Heart right ventricle (tissue), 16 donors: ENCODE measurements around the gene FBXL13. TPM values are rescaled to one million over a fixed set of nuclear protein-coding genes. Genes with fewer than 3 reads are reported as not detected.

Experiments used
- ATAC-seq, 8 donors: fragments of 200-7000 bp; cut with Tn5 transposase; one replicate each; pipeline ENCODE4 v1.9.1; 2020; ENCODE audit warnings: mild to moderate bottlenecking in 8 of 8, moderate library complexity in 8 of 8, moderate number of reproducible peaks in 1 of 8
- DNase-seq, 2 donors: peaks; one replicate each; pipeline ENCODE4 v3.0.0-alpha.2; 2020
- H3K27ac ChIP-seq, 10 donors: fragments of 200-600 bp; sonication (generic) in 2 of 10; one replicate each; pipeline versions ENCODE4 v1.5.0 to v1.8.0; 2020 to 2022; ENCODE audit warnings: mild to moderate bottlenecking in 3 of 10
- H3K27me3 ChIP-seq, 7 donors: fragments of 200-600 bp; one replicate each; pipeline ENCODE4 v1.8.0; 2021 to 2022; ENCODE audit warnings: mild to moderate bottlenecking in 2 of 7
- H3K36me3 ChIP-seq, 9 donors: fragments of 200-600 bp; sonication (generic) in 1 of 9; one replicate each; pipeline versions ENCODE4 v1.5.0 to v1.8.0; 2020 to 2022; ENCODE audit warnings: mild to moderate bottlenecking in 2 of 9
- H3K4me1 ChIP-seq, 9 donors: fragments of 200-600 bp; sonication (generic) in 1 of 9; one replicate each; pipeline versions ENCODE4 v1.5.0 to v1.8.0; 2020 to 2022; ENCODE audit warnings: mild to moderate bottlenecking in 4 of 9
- H3K4me3 ChIP-seq, 10 donors: fragments of 200-600 bp; sonication (generic) in 2 of 10; one replicate each; pipeline versions ENCODE4 v1.5.0 to v1.8.0; 2020 to 2022; ENCODE audit warnings: mild to moderate bottlenecking in 7 of 10, moderate library complexity in 2 of 10
- H3K9me3 ChIP-seq, 11 donors: fragments of 200-600 bp in 10 of 11; sonication (generic) in 2 of 11; one replicate each; pipeline versions ENCODE4 v1.5.0 to v1.8.0; 2013 to 2022; ENCODE audit warnings: mild to moderate bottlenecking in 2 of 11, control low read depth in 1 of 11, moderate library complexity in 1 of 11
- CTCF ChIP-seq, 9 donors: fragments of 200-600 bp; sonication (generic) in 2 of 9; IDR thresholded peaks; one replicate each; pipeline versions ENCODE4 v1.5.0 to v1.8.0; 2021 to 2022; ENCODE audit warnings: antibody characterized with exemption in 9 of 9, mild to moderate bottlenecking in 5 of 9, moderate library complexity in 1 of 9
- WGBS, 2 donors: extraction: QIAGEN DNeasy Blood & Tissue Kit; methylation state at CpG; one replicate each; pipeline ENCODE4 v1.1.7; 2013; ENCODE audit warnings: inconsistent platforms in 1 of 2; 5-methylcytosine and 5-hydroxymethylcytosine counted together
- intact Hi-C, 10 donors: fragments of 100-400 bp; cut with DNase I; formaldehyde crosslinking; loops; one replicate each; pipeline versions ENCODE4 v1.11.1 to v1.14.2; 2022
- polyA plus RNA-seq, 2 donors: library from polyadenylated mRNA; stranded (reverse); fragments of 200-250 nt; gene quantifications; one replicate each; pipeline ENCODE4 v1.2.3, GENCODE V29; 2013
- total RNA-seq, 10 donors: library from RNA; stranded (reverse); fragmentation: NEBNext Ultra II Directional in 3 of 10; extraction: Animal tissue kit (Norgen Biotek cat#: 25700) in 3 of 10; gene quantifications; one replicate each; pipeline versions ENCODE4 v1.2.1 to v1.2.4, GENCODE V29; 2021 to 2023
- donor health status: Arrhythmogenic right ventricular cardiomyopathy.
- donor health status: ischemic (EF 13 %, LVEDD 7.1; RV severe dilation, severe dysfunction).
- donor health status: healthy with polysubstance abuse.
- donor health status: DM: no; HTN: yes; CAD: no.
- donor health status: DM: no; HTN: no; CAD: no.
- donor health status: ischemic (EF 25% LVEDD 6.9; RV normal size, moderate dysfunction).
- donor health status: ischemic (EF 25% LVEDD 5.7; RV mildly dilated, moderate dysfunction).
- donor health status: healthy.
- donor health status: DM: yes; HTN: yes; CAD: no.
- donor health status: Ischemic cardiomyopathy.
- donor health status: ischemic (EF 35%, LVEDD 5.7; RV mildly dilated, moderate dysfunction).
- donor health status: nonischemic (EF 11% LVEDD 7.7; RV severe dilation, severe dysfunction).
- donor health status: DM: yes; HTN: yes; CAD: no.
- donor health status: PGD.
- donor health status: ischemic (EF 29% LVEDD 5.4; RV normal size, mild dysfunction).
- donor health status: nonischemic (EF 23%, LVEDD 6.1; RV moderate dilation, normal function).

Gene FBXL13
- total and polyA plus RNA-seq, 12 donors, result 0.12 to 0.87 (median 0.45) TPM; not detected in 1

- no peaks in the 10 kb centered on the region for H3K36me3 ChIP-seq
- intact Hi-C loops, result no loop called here
- WGBS, 2 donors, result 73 to 83% methylated on average over 3 of the region's 3 CpGs
- no peaks in the 10 kb centered on the region for H3K27me3 ChIP-seq
- no peak for ATAC-seq
- TF ChIP-seq CTCF (IDR thresholded peaks at IDR 0.05), result no peak
- H3K27ac ChIP-seq, result no peak overlapping the region
- H3K9me3 ChIP-seq, result peaks cover 0 to 12% (median 5%) of the 10 kb centered on the region in 11 donors
- no peaks in the 10 kb centered on the region for H3K4me1 ChIP-seq
- H3K4me3 ChIP-seq, result no peak overlapping the region
- no peak for DNase-seq
Observed at GRCh38 chr7:103011650-103012049, 62.9 kb downstream of the FBXL13 start.

- H3K9me3 ChIP-seq, result peaks cover 0 to 9% (median 0%) of the 10 kb centered on the region in 11 donors
- no peaks in the 10 kb centered on the region for H3K4me1 ChIP-seq
- no peak overlapping the region for H3K4me3 ChIP-seq
- ATAC-seq, result no peak
- H3K36me3 ChIP-seq, result no peaks in the 10 kb centered on the region
- DNase-seq, result no peak
- TF ChIP-seq CTCF (IDR thresholded peaks at IDR 0.05), result no peak
- intact Hi-C loops, result no loop called here
- no peaks in the 10 kb centered on the region for H3K27me3 ChIP-seq
- 90 to 93% methylated on average over 1 of the region's 1 CpG for WGBS, 2 donors
- H3K27ac ChIP-seq, result no peak overlapping the region
Observed at GRCh38 chr7:103010211-103010610, 64.4 kb downstream of the FBXL13 start.

- Histone ChIP-seq H3K4me3 (no peak overlapping the region), H3K9me3 (peaks cover 0 to 9% (median 0%) of the 10 kb centered on the region in 11 donors), H3K27ac (no peak overlapping the region), H3K36me3 (no peaks in the 10 kb centered on the region), H3K27me3 (no peaks in the 10 kb centered on the region), H3K4me1 (no peaks in the 10 kb centered on the region)
- ATAC-seq (no peak), DNase-seq (no peak)
- no peak for TF ChIP-seq CTCF (IDR thresholded peaks at IDR 0.05)
- 68% methylated on average over 5 of the region's 5 CpGs for WGBS, 2 donors
- intact Hi-C loops, result no loop called here
Observed at GRCh38 chr7:103009466-103010185, 65.0 kb downstream of the FBXL13 start.

- no peak for DNase-seq
- Histone ChIP-seq H3K9me3 (peaks cover 0 to 41% (median 15%) of the 10 kb centered on the region in 11 donors), H3K4me1 (no peaks in the 10 kb centered on the region), H3K4me3 (no peak overlapping the region), H3K27ac (no peak overlapping the region), H3K36me3 (no peaks in the 10 kb centered on the region), H3K27me3 (no peaks in the 10 kb centered on the region)
- no peak for ATAC-seq
- intact Hi-C loops, result no loop called here
- no peak for TF ChIP-seq CTCF (IDR thresholded peaks at IDR 0.05)
- 96 to 100% methylated on average over 1 of the region's 1 CpG for WGBS, 2 donors
Observed at GRCh38 chr7:103003004-103003403, 71.6 kb downstream of the FBXL13 start.
